Measurements from ENCODE around the gene SLC35F5.

- TF ChIP-seq POLR2AphosphoS5 (IDR thresholded peaks at IDR 0.05) (no peak), POLR2A (IDR thresholded peaks at IDR 0.05) (no peak)
Measured at GRCh38 chr2:113686537-113686936, 69.9 kb downstream of the SLC35F5 start.
